AG09319 (cell line): ENCODE data around the gene TMEM11.

Experiments used
- DNase-seq: peaks from one replicate; pipeline ENCODE4 v3.0.0-alpha.2; 2010; ENCODE audit warnings: low read depth; ENCODE audit errors: extremely low read depth
- CTCF ChIP-seq: IDR thresholded peaks from 2 replicates; pipeline ENCODE4 v1.5.1; 2011; ENCODE audit warnings: low read depth, mild to moderate bottlenecking, inconsistent platforms, low read length, moderate library complexity

TMEM11 gene

GRCh38 chr17:21252289-21252795 lies 38.4 kb upstream of the TMEM11 start:
- no peak for TF ChIP-seq CTCF
- DNase-seq: no peak

- DNase-seq: no peak
- no peak for TF ChIP-seq CTCF
Measured at GRCh38 chr17:21251337-21252010, 37.5 kb upstream of the TMEM11 start.

GRCh38 chr17:21250854-21251253 lies 36.9 kb upstream of the TMEM11 start:
- TF ChIP-seq CTCF: no peak

GRCh38 chr17:21249920-21250703 lies 36.2 kb upstream of the TMEM11 start:
- no peak for TF ChIP-seq CTCF
- no peak for DNase-seq

More at GRCh38 chr17:21250854-21251253, 36.9 kb upstream of the TMEM11 start:
- DNase-seq: no peak

- TF ChIP-seq CTCF: no peak
- no peak for DNase-seq
Measured at GRCh38 chr17:21249086-21249795, 35.3 kb upstream of the TMEM11 start.

GRCh38 chr17:21248500-21248899 lies 34.5 kb upstream of the TMEM11 start:
- no peak for TF ChIP-seq CTCF
- DNase-seq: no peak
